Nucleus accumbens (tissue), 56 donors: ENCODE measurements around the gene GAL3ST1.
"Not testable (repeated sequence)": the region's sequence is repeated elsewhere in the genome, so short reads cannot be mapped to it uniquely, and the experiment has no call there.

Experiments
- DNase-seq, 56 donors: peaks; one replicate each; lab custom pipeline; 2025; lab: John Stamatoyannopoulos, UW

Gene GAL3ST1

GRCh38 chr22:30598986-30599385 lies 24.5 kb upstream of the GAL3ST1 start:
- no peak for DNase-seq

- no peak for DNase-seq
Observed at GRCh38 chr22:30596886-30597285, 22.4 kb upstream of the GAL3ST1 start.

GRCh38 chr22:30596199-30596598 lies 21.7 kb upstream of the GAL3ST1 start:
- DNase-seq = no peak

- DNase-seq = not testable (repeated sequence)
Observed at GRCh38 chr22:30592360-30592713, 17.9 kb upstream of the GAL3ST1 start.

- peak; percentile 53 to 97 (median 91) for DNase-seq
Observed at GRCh38 chr22:30591588-30592359, 17.3 kb upstream of the GAL3ST1 start, which contains the start of gene PES1. Gene PES1 (minus strand): TSS chr22:30591910. CDS start chr22:30591833, 77 bp downstream.

GRCh38 chr22:30591191-30591587 lies 16.7 kb upstream of the GAL3ST1 start:
- no peak for DNase-seq

GRCh38 chr22:30586414-30586813 lies 11.9 kb upstream of the GAL3ST1 start:
- no peak for DNase-seq

GRCh38 chr22:30584441-30584840 lies 10.0 kb upstream of the GAL3ST1 start:
- no peak for DNase-seq

- DNase-seq = peak in 43 of 56 donors; percentile 5 to 72 (median 39)
Observed at GRCh38 chr22:30582788-30583545, 8.5 kb upstream of the GAL3ST1 start.

- DNase-seq = no peak
Observed at GRCh38 chr22:30582051-30582450, 7.6 kb upstream of the GAL3ST1 start.

GRCh38 chr22:30580896-30581295 lies 6.4 kb upstream of the GAL3ST1 start:
- no peak for DNase-seq

GRCh38 chr22:30578481-30578880 lies 4.0 kb upstream of the GAL3ST1 start:
- no peak for DNase-seq

- DNase-seq = peak in 6 of 56 donors; percentile 19 to 47 (median 25)
Observed at GRCh38 chr22:30575859-30576258, 1.4 kb upstream of the GAL3ST1 start.

GRCh38 chr22:30574997-30575671 lies 669 bp upstream of the GAL3ST1 start:
- DNase-seq = peak in 39 of 56 donors; percentile 29 to 78 (median 62)

GRCh38 chr22:30573594-30574094 lies 821 bp downstream of the GAL3ST1 start:
- DNase-seq = peak in 19 of 56 donors; percentile 21 to 60 (median 34)

- DNase-seq = peak in 51 of 56 donors; percentile 7 to 76 (median 53)
Observed at GRCh38 chr22:30572840-30573593, 1.4 kb downstream of the GAL3ST1 start.

- DNase-seq = no peak
Observed at GRCh38 chr22:30572210-30572609, 2.3 kb downstream of the GAL3ST1 start.

- DNase-seq = no peak
Observed at GRCh38 chr22:30569674-30570202, 4.7 kb downstream of the GAL3ST1 start.

GRCh38 chr22:30568137-30568805 lies 6.2 kb downstream of the GAL3ST1 start:
- no peak for DNase-seq
